Liver (tissue), 9 donors: ENCODE data around the gene RASAL1. TPM values are rescaled to one million over a fixed set of nuclear protein-coding genes. Genes with fewer than 3 reads are reported as not detected.

ENCODE experiments used
- DNase-seq: peaks from one replicate; pipeline ENCODE4 v3.0.0-alpha.2; 2017; ENCODE audit warnings: low spot score
- H3K27ac ChIP-seq, 2 donors: one replicate each; pipeline ENCODE4 v1.7.0; 2013; ENCODE audit warnings: inconsistent platforms in 2 of 2, low read length in 2 of 2, control low read depth in 1 of 2, low read depth in 1 of 2, mild to moderate bottlenecking in 1 of 2
- H3K27me3 ChIP-seq, 4 donors: one replicate each; pipeline versions ENCODE4 v1.6.1 to v1.7.0; 2013; ENCODE audit warnings: low read length in 3 of 4, inconsistent platforms in 1 of 4, mild to moderate bottlenecking in 1 of 4, moderate library complexity in 1 of 4; ENCODE audit not compliant: control insufficient read depth in 4 of 4, insufficient read depth in 4 of 4
- H3K36me3 ChIP-seq, 4 donors: one replicate each; pipeline versions ENCODE4 v1.6.1 to v1.7.0; 2013; ENCODE audit warnings: low read length in 3 of 4, mild to moderate bottlenecking in 3 of 4, low read depth in 1 of 4, moderate library complexity in 1 of 4; ENCODE audit not compliant: control insufficient read depth in 4 of 4, insufficient read depth in 3 of 4
- H3K4me1 ChIP-seq, 4 donors: one replicate each; pipeline versions ENCODE4 v1.6.1 to v1.7.0; 2013; ENCODE audit warnings: low read length in 3 of 4, mild to moderate bottlenecking in 3 of 4, moderate library complexity in 1 of 4; ENCODE audit not compliant: control insufficient read depth in 4 of 4, insufficient read depth in 4 of 4
- H3K4me3 ChIP-seq, 3 donors: one replicate each; pipeline versions ENCODE4 v1.6.1 to v1.7.0; 2013; ENCODE audit warnings: low read length in 3 of 3, control low read depth in 1 of 3, low read depth in 1 of 3, mild to moderate bottlenecking in 1 of 3
- H3K9ac ChIP-seq, 2 donors: one replicate each; pipeline ENCODE4 v1.7.0; 2013; ENCODE audit warnings: low read length in 2 of 2, mild to moderate bottlenecking in 2 of 2, moderate library complexity in 2 of 2, control low read depth in 1 of 2, low read depth in 1 of 2
- H3K9me3 ChIP-seq, 4 donors: one replicate each; pipeline versions ENCODE4 v1.6.1 to v1.7.0; 2013; ENCODE audit warnings: low read length in 3 of 4; ENCODE audit not compliant: control insufficient read depth in 4 of 4
- ATF3 ChIP-seq: IDR thresholded peaks from 2 replicates; pipeline ENCODE4 v1.6.1; 2016; ENCODE audit warnings: antibody characterized with exemption
- CTCF ChIP-seq: fragments of 150-350 bp; IDR thresholded peaks from 2 replicates; pipeline ENCODE4 v1.5.1; 2017; ENCODE audit warnings: improper control_type of control experiment, low read depth, low read length; ENCODE audit not compliant: missing input control
- EGR1 ChIP-seq, 2 donors: IDR thresholded peaks; 2 replicates each; pipeline ENCODE4 v1.6.1; 2016 to 2018; ENCODE audit warnings: antibody characterized with exemption in 2 of 2, low read depth in 2 of 2
- FOXA1 ChIP-seq: IDR thresholded peaks from 2 replicates; pipeline ENCODE4 v1.6.1; 2016; ENCODE audit warnings: antibody characterized with exemption
- GABPA ChIP-seq, 2 donors: IDR thresholded peaks in 1 of 2; conservative IDR thresholded peaks in 1 of 2; 2 replicates each; pipeline ENCODE4 v1.6.1; 2016; ENCODE audit warnings: antibody characterized with exemption in 2 of 2, mild to moderate bottlenecking in 1 of 2, moderate library complexity in 1 of 2
- HNF4A ChIP-seq, 2 donors: conservative IDR thresholded peaks; 2 replicates each; pipeline ENCODE4 v1.6.1; 2016; ENCODE audit warnings: antibody characterized with exemption in 2 of 2, mild to moderate bottlenecking in 2 of 2
- JUND ChIP-seq, 2 donors: IDR thresholded peaks; 2 replicates each; pipeline ENCODE4 v1.6.1; 2016; ENCODE audit warnings: antibody characterized with exemption in 2 of 2
- MAX ChIP-seq: IDR thresholded peaks from 2 replicates; pipeline ENCODE4 v1.6.1; 2016; ENCODE audit warnings: antibody characterized with exemption
- NR2F2 ChIP-seq: IDR thresholded peaks from 2 replicates; pipeline ENCODE4 v1.6.1; 2016; ENCODE audit warnings: antibody characterized with exemption
- RAD21 ChIP-seq, 2 donors: IDR thresholded peaks; 2 replicates each; pipeline ENCODE4 v1.6.1; 2016; ENCODE audit warnings: antibody characterized with exemption in 2 of 2, mild to moderate bottlenecking in 2 of 2
- RXRA ChIP-seq, 2 donors: IDR thresholded peaks; 2 replicates each; pipeline ENCODE4 v1.6.1; 2017 to 2018; ENCODE audit warnings: antibody characterized with exemption in 2 of 2, mild to moderate bottlenecking in 1 of 2
- SP1 ChIP-seq: IDR thresholded peaks from 2 replicates; pipeline ENCODE4 v1.6.1; 2018; ENCODE audit warnings: antibody characterized with exemption, mild to moderate bottlenecking
- TAF1 ChIP-seq: conservative IDR thresholded peaks from 2 replicates; pipeline ENCODE4 v1.6.1; 2016; ENCODE audit warnings: antibody characterized with exemption, mild to moderate bottlenecking
- YY1 ChIP-seq: IDR thresholded peaks from 2 replicates; pipeline ENCODE4 v1.6.1; 2016; ENCODE audit warnings: antibody characterized with exemption, mild to moderate bottlenecking
- ZBTB33 ChIP-seq: IDR thresholded peaks from 2 replicates; pipeline ENCODE4 v1.6.1; 2016; ENCODE audit warnings: antibody characterized with exemption
- WGBS: extraction: QIAGEN DNeasy Blood & Tissue Kit; methylation state at CpG from one replicate; pipeline ENCODE4 v1.1.7; 2013; 5-methylcytosine and 5-hydroxymethylcytosine counted together
- polyA plus RNA-seq, 2 donors: library from polyadenylated mRNA; stranded (reverse) in 1 of 2; unstranded in 1 of 2; fragments of 200-250 nt in 1 of 2; fragments of >200 nt in 1 of 2; fragmentation: Nextera tagmentation in 1 of 2; extraction: Ambion mirVana in 1 of 2; gene quantifications; one replicate each; pipeline versions ENCODE4 v1.2.1 to v1.2.3, GENCODE V29; 2013 to 2015
- total RNA-seq, 2 donors: library from RNA; depleted of rRNA; stranded (reverse); fragments of >200 nt; gene quantifications; one replicate each; pipeline ENCODE4 v1.2.3, GENCODE V29; 2014
- donor health status: healthy.
- donor health status: healthy.
- donor health status: healthy.
- donor health status: healthy.
- donor health status: healthy.

RASAL1 gene
- total and polyA plus RNA-seq, 4 donors: 0.20 to 0.33 (median 0.26) TPM

- TF ChIP-seq RAD21 (IDR thresholded peaks at IDR 0.05): no peak
- no peak for TF ChIP-seq MAX
- no peak for TF ChIP-seq SP1
- no peak for TF ChIP-seq GABPA (IDR thresholded peaks at IDR 0.05 in 1 of 2, conservative IDR thresholded peaks at IDR 0.05 in 1 of 2)
- no peak for TF ChIP-seq FOXA1
- TF ChIP-seq JUND (IDR thresholded peaks at IDR 0.05): no peak
- no peak for TF ChIP-seq YY1
- no peak for TF ChIP-seq ZBTB33
- no peak for TF ChIP-seq TAF1
- Histone ChIP-seq H3K9me3 (no peaks in the 10 kb centered on the region), H3K4me1 (no peaks in the 10 kb centered on the region), H3K36me3 (no peaks in the 10 kb centered on the region), H3K9ac (no peak overlapping the region), H3K4me3 (no peak overlapping the region), H3K27me3 (no peaks in the 10 kb centered on the region), H3K27ac (no peak overlapping the region)
- WGBS: 91% methylated on average over 19 of the region's 19 CpGs
- DNase-seq: no peak
Measured at GRCh38 chr12:113114447-113115178, 20.9 kb downstream of the RASAL1 start.

GRCh38 chr12:113113397-113113796 lies 22.2 kb downstream of the RASAL1 start:
- no peak overlapping the region for H3K9ac ChIP-seq
- no peak overlapping the region for H3K4me3 ChIP-seq
- DNase-seq: no peak
- H3K27me3 ChIP-seq: no peaks in the 10 kb centered on the region
- H3K9me3 ChIP-seq: no peaks in the 10 kb centered on the region
- H3K4me1 ChIP-seq: no peaks in the 10 kb centered on the region
- no peak overlapping the region for H3K27ac ChIP-seq
- TF ChIP-seq RXRA (IDR thresholded peaks at IDR 0.05): no peak
- TF ChIP-seq SP1: no peak
- no peak for TF ChIP-seq CTCF
- 64% methylated on average over 2 of the region's 2 CpGs for WGBS
- H3K36me3 ChIP-seq: no peaks in the 10 kb centered on the region

- WGBS: 77% methylated on average over 39 of the region's 39 CpGs
- Histone ChIP-seq H3K36me3 (no peaks in the 10 kb centered on the region), H3K9me3 (no peaks in the 10 kb centered on the region), H3K4me1 (no peaks in the 10 kb centered on the region), H3K27me3 (no peaks in the 10 kb centered on the region), H3K9ac (no peak overlapping the region), H3K27ac (no peak overlapping the region), H3K4me3 (no peak overlapping the region)
- DNase-seq: no peak
- TF ChIP-seq NR2F2: no peak
- no peak for TF ChIP-seq MAX
- no peak for TF ChIP-seq CTCF
- no peak for TF ChIP-seq ZBTB33
- no peak for TF ChIP-seq FOXA1
- no peak for TF ChIP-seq ATF3
- TF ChIP-seq EGR1 (IDR thresholded peaks at IDR 0.05; ENCODE audit: low read depth in 2 of 2): no peak
- TF ChIP-seq HNF4A (conservative IDR thresholded peaks at IDR 0.05): no peak
Measured at GRCh38 chr12:113112043-113112899, 23.3 kb downstream of the RASAL1 start.
